ENCODE measurements around the gene RNF44.
A peak's percentile ranks its signal among the peaks of the same experiment; 100 is the strongest.

The RNF44 gene

GRCh38 chr5:176536902-176537553, at the start of gene RNF44:
Gene RNF44, minus strand, starts transcription at chr5:176537402. Its CDS starts 4,930 bp downstream, at chr5:176532472.
- peak; percentile 94 for DNase-seq

GRCh38 chr5:176583076-176583475, 45.9 kb upstream of the RNF44 start:
- DNase-seq: no peak

- DNase-seq: no peak
These were observed 44.2 kb upstream of the RNF44 start for GRCh38 chr5:176581361-176581760.

GRCh38 chr5:176579323-176579722, 42.1 kb upstream of the RNF44 start:
- DNase-seq: no peak

GRCh38 chr5:176578391-176578808, 41.2 kb upstream of the RNF44 start:
- peak; percentile 73 for DNase-seq

- DNase-seq: no peak
These were observed 40.3 kb upstream of the RNF44 start for GRCh38 chr5:176577312-176578176.

GRCh38 chr5:176575488-176576422, 38.6 kb upstream of the RNF44 start:
- DNase-seq: no peak

GRCh38 chr5:176575066-176575465, 37.9 kb upstream of the RNF44 start:
- no peak for DNase-seq

- DNase-seq: no peak
These were observed 37.0 kb upstream of the RNF44 start for GRCh38 chr5:176574297-176574591.

GRCh38 chr5:176573564-176574296, 36.5 kb upstream of the RNF44 start:
- peak; percentile 46 for DNase-seq

- DNase-seq: no peak
These were observed 32.8 kb upstream of the RNF44 start for GRCh38 chr5:176570044-176570443.

GRCh38 chr5:176568657-176569056, 31.5 kb upstream of the RNF44 start:
- DNase-seq: no peak

GRCh38 chr5:176565760-176566288, 28.6 kb upstream of the RNF44 start:
- no peak for DNase-seq

- DNase-seq: no peak
These were observed 26.8 kb upstream of the RNF44 start for GRCh38 chr5:176564002-176564401.

- DNase-seq: no peak
These were observed 25.0 kb upstream of the RNF44 start for GRCh38 chr5:176562189-176562588.

GRCh38 chr5:176561259-176561658, 24.1 kb upstream of the RNF44 start:
- DNase-seq: no peak

GRCh38 chr5:176560364-176560763, 23.2 kb upstream of the RNF44 start:
- no peak for DNase-seq

- no peak for DNase-seq
These were observed 22.5 kb upstream of the RNF44 start for GRCh38 chr5:176559683-176560082.

- DNase-seq: no peak
These were observed 20.6 kb upstream of the RNF44 start for GRCh38 chr5:176557846-176558245.

GRCh38 chr5:176553260-176554085, 16.3 kb upstream of the RNF44 start:
- DNase-seq: peak; percentile 44

GRCh38 chr5:176552332-176552869, 15.2 kb upstream of the RNF44 start:
- DNase-seq: no peak

Measured in NCI-H146 (cell line).